GM18951 (cell line): ENCODE measurements around the gene UFD1.

Experiments
- POLR2A ChIP-seq: IDR thresholded peaks from 4 replicates; pipeline ENCODE4 v1.6.1; 2011; ENCODE audit warnings: mild to moderate bottlenecking; ENCODE audit not compliant: insufficient read length, insufficient read depth; ENCODE audit errors: extremely low read depth
- in situ Hi-C: fragments of 300-500 bp; cut with MboI; formaldehyde crosslinking; loops from one replicate; pipeline ENCODE4 v1.12.0; 2022; ENCODE audit warnings: low sequenced_read_pairs, mixed read lengths, inconsistent platforms; ENCODE audit not compliant: unreplicated experiment

The UFD1 gene

DNA sequence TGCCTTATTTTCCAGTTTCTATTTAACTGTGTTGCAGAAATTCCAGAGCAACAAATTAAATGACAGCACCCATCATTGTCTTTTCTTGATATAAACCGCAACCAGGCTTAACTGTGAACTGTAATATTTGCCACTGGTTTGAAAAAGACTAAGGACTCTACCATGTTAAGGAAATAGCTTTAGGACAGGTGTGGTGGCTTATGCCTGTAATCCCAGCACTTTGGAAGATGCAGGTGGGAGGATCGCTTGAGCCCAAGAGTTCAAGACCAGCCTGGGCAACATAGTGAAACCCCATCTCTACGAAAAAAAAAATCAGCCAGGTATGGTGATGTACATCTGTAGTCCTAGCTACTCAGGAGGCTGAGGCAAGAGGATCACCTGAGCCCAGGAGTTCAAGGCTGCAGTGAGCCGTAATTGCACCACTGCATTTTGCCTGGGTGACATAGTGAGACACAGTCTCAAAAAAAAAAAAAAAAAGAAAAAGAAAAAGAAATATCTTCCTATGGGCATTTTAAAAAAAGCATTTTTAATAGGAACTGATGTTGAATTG is 76.3 kb downstream of the UFD1 start:
- no peak for TF ChIP-seq POLR2A
- in situ Hi-C loops: loop anchor here (10.0 kb wide), 1 partner anchor 168 kb away; no protein-coding TSS in a partner anchor

DNA sequence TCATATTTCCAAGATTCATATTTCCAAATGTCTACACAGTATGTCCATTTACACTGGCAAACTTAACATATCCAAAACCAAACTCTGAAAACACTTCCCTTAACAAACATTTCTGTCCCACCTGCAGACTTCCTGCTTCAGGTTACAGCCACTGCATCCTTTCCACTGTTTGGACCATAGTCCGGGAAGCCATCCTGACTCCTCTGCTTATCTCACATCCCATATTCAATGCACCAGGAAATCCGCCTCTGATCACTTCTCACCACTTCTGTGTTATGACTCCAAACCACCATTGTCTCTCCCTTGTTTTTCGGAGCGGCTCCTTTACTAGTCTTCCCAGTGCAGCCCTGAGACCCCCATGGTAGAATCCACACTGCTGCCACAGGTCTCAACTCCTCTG is 77.5 kb downstream of the UFD1 start:
- in situ Hi-C loops: loop anchor here (10.0 kb wide), 1 partner anchor 167 kb away; no protein-coding TSS in a partner anchor
- TF ChIP-seq POLR2A: no peak

DNA sequence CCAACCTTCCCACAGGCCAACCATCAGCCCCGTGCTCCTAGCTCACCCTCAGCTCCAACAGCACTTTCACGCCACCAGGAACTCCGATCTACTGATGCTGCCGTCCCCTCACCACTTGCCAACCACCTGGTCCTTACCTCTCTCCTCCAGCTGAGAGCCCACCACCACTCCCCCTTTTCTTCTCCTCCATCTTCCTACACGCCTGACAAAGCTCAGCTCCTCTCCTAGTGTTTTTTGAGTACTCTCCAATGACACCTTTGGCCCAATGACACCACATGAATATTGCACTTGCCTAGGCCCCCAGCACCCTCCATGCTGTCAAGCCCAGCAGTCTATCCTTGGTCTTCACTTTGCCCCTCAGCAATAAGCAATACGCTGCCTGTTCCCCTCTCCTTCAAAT is 78.1 kb downstream of the UFD1 start:
- in situ Hi-C loops: loop anchor here (10.0 kb wide), 1 partner anchor 166 kb away; no protein-coding TSS in a partner anchor
- TF ChIP-seq POLR2A: no peak
